Measurements from ENCODE around the gene DDI1. TPM values are rescaled to one million over a fixed set of nuclear protein-coding genes. Genes with fewer than 3 reads are reported as not detected.

Gene DDI1
- total RNA-seq, 4 donors from 2014 or later = not detected

- H3K27me3 ChIP-seq = no peaks in the 10 kb centered on the region
- no peak for DNase-seq (ENCODE audit: low spot score in 2 of 2)
- TF ChIP-seq EP300 (IDR thresholded peaks at IDR 0.05) (no peak), CTCF (IDR thresholded peaks at IDR 0.05) (no peak), POLR2AphosphoS5 (IDR thresholded peaks at IDR 0.05) (no peak), POLR2A (IDR thresholded peaks at IDR 0.05) (no peak)
- WGBS = 63% methylated on average over 2 of the region's 2 CpGs
- H3K27ac ChIP-seq = no peak overlapping the region
- no peaks in the 10 kb centered on the region for H3K9me3 ChIP-seq
- H3K4me3 ChIP-seq = no peak overlapping the region
- no peaks in the 10 kb centered on the region for H3K36me3 ChIP-seq
- no peaks in the 10 kb centered on the region for H3K4me1 ChIP-seq
Observed at GRCh38 chr11:104076455-104076854, 40.0 kb downstream of the DDI1 start.

- DNase-seq (ENCODE audit: low spot score in 2 of 2) = no peak
- Histone ChIP-seq H3K27me3 (no peaks in the 10 kb centered on the region), H3K36me3 (no peaks in the 10 kb centered on the region), H3K27ac (no peak overlapping the region), H3K4me1 (no peaks in the 10 kb centered on the region), H3K4me3 (no peak overlapping the region), H3K9me3 (no peaks in the 10 kb centered on the region)
- WGBS = 79% methylated on average over 4 of the region's 4 CpGs
- no peak for TF ChIP-seq POLR2A (IDR thresholded peaks at IDR 0.05)
- no peak for TF ChIP-seq EP300 (IDR thresholded peaks at IDR 0.05)
- no peak for TF ChIP-seq POLR2AphosphoS5 (IDR thresholded peaks at IDR 0.05)
- no peak for TF ChIP-seq CTCF (IDR thresholded peaks at IDR 0.05)
Observed at GRCh38 chr11:104078245-104078644, 41.8 kb downstream of the DDI1 start.

- no peak overlapping the region for H3K4me3 ChIP-seq
- H3K27me3 ChIP-seq = no peaks in the 10 kb centered on the region
- H3K4me1 ChIP-seq = no peaks in the 10 kb centered on the region
- H3K27ac ChIP-seq = no peak overlapping the region
- H3K9me3 ChIP-seq = no peaks in the 10 kb centered on the region
- TF ChIP-seq CTCF (IDR thresholded peaks at IDR 0.05) (no peak), POLR2A (IDR thresholded peaks at IDR 0.05) (no peak), POLR2AphosphoS5 (IDR thresholded peaks at IDR 0.05) (no peak), EP300 (IDR thresholded peaks at IDR 0.05) (no peak)
- H3K36me3 ChIP-seq = no peaks in the 10 kb centered on the region
- no peak for DNase-seq (ENCODE audit: low spot score in 2 of 2)
Observed at GRCh38 chr11:104078995-104079394, 42.6 kb downstream of the DDI1 start.

- Histone ChIP-seq H3K9me3 (no peaks in the 10 kb centered on the region), H3K4me3 (no peak overlapping the region), H3K27ac (no peak overlapping the region), H3K4me1 (no peaks in the 10 kb centered on the region), H3K36me3 (no peaks in the 10 kb centered on the region), H3K27me3 (no peaks in the 10 kb centered on the region)
- TF ChIP-seq CTCF (IDR thresholded peaks at IDR 0.05) (no peak), POLR2A (IDR thresholded peaks at IDR 0.05) (no peak), POLR2AphosphoS5 (IDR thresholded peaks at IDR 0.05) (no peak), EP300 (IDR thresholded peaks at IDR 0.05) (no peak)
- no peak for DNase-seq (ENCODE audit: low spot score in 2 of 2)
- WGBS = 72% methylated on average over 5 of the region's 5 CpGs
Observed at GRCh38 chr11:104086621-104087020, 50.2 kb downstream of the DDI1 start.

Other genes with a start within 250 kb of the DDI1 start
- gene PDGFD, start 127.5 kb downstream of the DDI1 start, total RNA-seq = 1 to 10 TPM; 4.4 to 7.2 (median 5.2) TPM

Measured in suprapubic skin (tissue), 4 donors.